Subcutaneous abdominal adipose tissue (tissue), 5 donors: ENCODE data around the gene ZNF497.

Source experiments
- H3K27ac ChIP-seq: one replicate; pipeline ENCODE4 v1.7.0; 2013; ENCODE audit warnings: low read depth, mild to moderate bottlenecking, inconsistent platforms, low read length, moderate library complexity
- H3K27me3 ChIP-seq, 5 donors: one replicate each; pipeline ENCODE4 v1.7.0; 2013; ENCODE audit warnings: low read length in 5 of 5, inconsistent platforms in 1 of 5; ENCODE audit not compliant: control insufficient read depth in 5 of 5, insufficient read depth in 4 of 5
- H3K36me3 ChIP-seq, 5 donors: one replicate each; pipeline ENCODE4 v1.7.0; 2013; ENCODE audit warnings: low read length in 5 of 5; ENCODE audit not compliant: control insufficient read depth in 5 of 5, insufficient read depth in 5 of 5
- H3K4me1 ChIP-seq, 5 donors: one replicate each; pipeline ENCODE4 v1.7.0; 2013; ENCODE audit warnings: low read length in 5 of 5, mild to moderate bottlenecking in 3 of 5, moderate library complexity in 1 of 5; ENCODE audit not compliant: control insufficient read depth in 5 of 5, insufficient read depth in 5 of 5
- H3K4me3 ChIP-seq, 5 donors: one replicate each; pipeline ENCODE4 v1.7.0; 2013; ENCODE audit warnings: low read length in 5 of 5, low read depth in 1 of 5
- H3K9ac ChIP-seq, 5 donors: one replicate each; pipeline ENCODE4 v1.7.0; 2013; ENCODE audit warnings: low read length in 5 of 5, mild to moderate bottlenecking in 4 of 5, moderate library complexity in 3 of 5
- H3K9me3 ChIP-seq, 5 donors: one replicate each; pipeline ENCODE4 v1.7.0; 2013; ENCODE audit warnings: low read length in 5 of 5; ENCODE audit not compliant: control insufficient read depth in 5 of 5
- donor health status: healthy.
- donor health status: healthy.
- donor health status: healthy.
- donor health status: healthy.
- donor health status: healthy.

ZNF497 gene

DNA sequence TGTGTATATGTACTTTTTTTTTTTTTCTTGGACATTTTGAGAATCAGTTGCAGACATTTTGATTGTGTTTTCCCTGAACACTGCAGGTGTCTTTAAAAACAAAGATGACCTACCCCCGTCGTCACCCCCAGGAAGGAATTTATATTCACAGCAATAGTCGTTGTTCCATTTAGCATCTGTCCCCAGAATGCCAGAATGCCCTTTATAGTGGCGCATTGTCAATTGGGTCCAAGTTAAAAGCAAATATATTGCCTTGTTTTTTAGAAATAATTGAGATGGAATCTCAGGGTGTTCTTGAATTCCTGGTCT is 31.1 kb upstream of the ZNF497 start:
- H3K4me3 ChIP-seq = no peak overlapping the region
- no peak overlapping the region for H3K27ac ChIP-seq
- H3K4me1 ChIP-seq = peaks cover 0 to 9% (median 4%) of the 10 kb centered on the region in 5 donors
- H3K9me3 ChIP-seq = no peaks in the 10 kb centered on the region
- H3K27me3 ChIP-seq = peaks cover 20 to 30% (median 26%) of the 10 kb centered on the region in 5 donors
- peaks cover 6 to 55% (median 42%) of the 10 kb centered on the region in 5 donors for H3K36me3 ChIP-seq
- H3K9ac ChIP-seq = no peak overlapping the region

DNA sequence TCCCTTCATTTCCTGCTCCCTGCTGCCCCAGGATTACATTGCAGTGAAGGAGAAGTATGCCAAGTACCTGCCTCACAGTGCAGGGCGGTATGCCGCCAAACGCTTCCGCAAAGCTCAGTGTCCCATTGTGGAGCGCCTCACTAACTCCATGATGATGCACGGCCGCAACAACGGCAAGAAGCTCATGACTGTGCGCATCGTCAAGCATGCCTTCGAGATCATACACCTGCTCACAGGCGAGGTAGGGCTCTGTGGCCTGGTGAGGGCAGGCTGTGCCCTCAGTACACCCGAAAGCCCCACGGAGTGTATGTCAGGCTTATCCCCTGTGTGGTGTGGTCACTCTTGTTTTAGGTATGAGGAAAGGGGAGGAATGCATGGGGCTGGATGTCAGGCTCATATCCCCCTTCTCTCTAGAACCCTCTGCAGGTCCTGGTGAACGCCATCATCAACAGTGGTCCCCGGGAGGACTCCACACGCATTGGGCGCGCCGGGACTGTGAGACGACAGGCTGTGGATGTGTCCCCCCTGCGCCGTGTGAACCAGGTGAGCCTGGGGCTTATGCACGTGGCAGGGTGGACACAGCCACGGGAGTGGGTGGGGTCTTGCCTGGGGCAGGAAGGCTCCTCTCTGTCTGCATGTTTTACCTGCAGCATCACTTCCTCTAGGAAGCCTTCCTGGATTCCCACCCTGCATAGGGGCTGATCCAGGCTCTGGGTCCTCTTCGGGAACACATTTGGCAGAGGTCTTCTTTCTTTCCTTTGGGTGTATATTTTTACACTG is 30.6 kb upstream of the ZNF497 start:
- H3K4me1 ChIP-seq = peaks cover 0 to 13% (median 7%) of the 10 kb centered on the region in 5 donors
- H3K9ac ChIP-seq = no peak overlapping the region
- H3K27me3 ChIP-seq = peaks cover 20 to 27% (median 23%) of the 10 kb centered on the region in 5 donors
- peaks cover 6 to 59% (median 44%) of the 10 kb centered on the region in 5 donors for H3K36me3 ChIP-seq
- H3K4me3 ChIP-seq = no peak overlapping the region
- no peak overlapping the region for H3K27ac ChIP-seq
- H3K9me3 ChIP-seq = no peaks in the 10 kb centered on the region

DNA sequence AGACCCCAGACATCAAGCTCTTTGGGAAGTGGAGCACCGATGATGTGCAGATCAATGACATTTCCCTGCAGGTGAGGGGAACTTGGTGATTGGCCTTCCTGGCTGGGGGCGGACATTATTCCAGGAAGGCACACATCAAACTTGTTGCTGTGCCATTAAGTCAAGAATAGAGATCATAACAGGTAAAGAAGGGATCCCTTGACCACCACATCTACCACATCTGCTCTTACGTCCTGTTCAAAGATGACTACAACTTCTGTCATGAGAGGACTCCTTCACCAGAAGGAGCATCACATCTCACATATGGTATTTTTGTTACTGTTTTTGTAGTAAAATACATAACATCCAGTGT is 25.6 kb upstream of the ZNF497 start:
- H3K4me1 ChIP-seq = peaks cover 9 to 34% (median 25%) of the 10 kb centered on the region in 5 donors
- H3K9me3 ChIP-seq = no peaks in the 10 kb centered on the region
- H3K4me3 ChIP-seq = peak overlapping the region; percentile 73 to 87 (median 85)
- H3K36me3 ChIP-seq = peaks cover 6 to 40% (median 23%) of the 10 kb centered on the region in 5 donors
- no peak overlapping the region for H3K27ac ChIP-seq
- no peaks in the 10 kb centered on the region for H3K27me3 ChIP-seq
- H3K9ac ChIP-seq = peak overlapping the region in 3 of 5 donors; percentile 72 to 90 (median 85)

DNA sequence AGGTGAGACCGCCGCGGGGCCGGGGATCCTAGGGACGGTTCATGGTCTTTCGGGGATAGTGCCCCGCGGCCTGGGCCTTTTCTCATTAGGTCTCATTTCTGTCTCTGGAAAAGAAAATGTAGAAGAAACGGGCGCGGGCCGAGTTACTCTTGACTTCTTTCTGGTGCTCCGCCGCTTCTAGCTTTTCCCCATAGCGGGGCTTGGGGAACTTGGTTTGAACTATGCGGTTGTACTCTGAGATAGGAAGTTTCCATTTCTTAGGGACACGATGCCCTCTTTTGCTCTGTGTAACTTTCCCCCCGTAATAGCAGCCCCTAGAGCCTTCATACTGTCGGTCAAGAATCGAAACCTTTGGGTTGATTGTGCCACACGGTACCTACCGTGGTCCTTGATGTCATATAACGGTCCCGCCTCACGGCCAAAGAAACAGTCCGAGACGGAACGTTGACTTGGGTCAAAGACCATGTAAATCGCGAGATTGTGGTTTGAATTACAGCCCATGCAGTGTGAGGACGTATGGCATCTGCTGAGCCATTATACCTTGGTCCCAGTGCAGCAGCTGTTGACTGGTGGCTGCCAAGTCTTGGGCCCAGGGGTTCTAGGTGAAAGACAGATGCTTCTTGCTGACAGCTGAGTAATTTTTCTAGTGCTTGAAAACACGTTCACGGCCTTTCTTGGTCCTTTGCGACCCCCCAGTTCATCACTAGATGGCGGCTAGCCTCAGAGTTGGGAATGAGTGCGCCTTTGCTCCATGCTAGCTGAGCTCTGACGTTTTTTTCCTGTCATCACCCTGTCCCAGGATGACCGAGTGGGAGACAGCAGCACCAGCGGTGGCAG is 25.0 kb upstream of the ZNF497 start:
- H3K4me1 ChIP-seq = peaks cover 9 to 34% (median 25%) of the 10 kb centered on the region in 5 donors
- H3K9me3 ChIP-seq = no peaks in the 10 kb centered on the region
- H3K27ac ChIP-seq = peak overlapping the region; percentile 92

DNA sequence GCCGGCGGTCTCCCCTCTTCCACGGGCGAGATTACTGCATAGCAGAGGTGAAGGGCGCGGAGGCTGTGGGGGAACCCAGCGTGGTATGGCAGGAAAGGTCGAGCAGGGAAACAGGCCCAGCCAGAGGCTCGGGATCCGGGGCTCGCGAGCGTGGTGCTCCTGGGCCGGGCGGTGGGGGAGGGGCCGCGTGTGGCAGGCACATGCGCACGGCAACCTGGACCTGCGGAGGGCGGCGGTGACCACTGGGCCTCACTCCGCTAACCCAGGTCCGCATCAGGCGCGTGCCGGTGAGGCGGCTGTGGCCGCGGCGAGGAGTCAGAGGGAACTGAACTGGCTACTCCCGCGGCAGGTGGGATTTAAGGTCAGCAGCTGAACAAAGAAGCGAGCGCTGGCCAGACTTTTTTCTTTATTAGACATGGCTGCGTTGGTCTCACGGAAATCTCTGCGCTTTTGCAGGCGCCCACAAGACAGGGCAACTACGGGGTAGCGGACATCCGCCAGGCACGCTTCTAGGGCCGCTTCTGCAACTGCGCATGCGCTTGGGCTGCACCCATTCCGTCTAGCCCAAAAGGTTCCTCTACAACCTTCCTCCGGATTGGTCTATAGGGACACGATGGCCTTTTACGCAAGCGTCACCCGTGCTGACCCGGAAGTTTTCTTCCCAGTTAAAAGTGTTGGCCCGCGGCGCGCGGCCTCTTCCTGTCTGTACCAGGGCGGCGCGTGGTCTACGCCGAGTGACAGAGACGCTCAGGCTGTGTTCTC is 24.2 kb upstream of the ZNF497 start, which contains the start of gene RPS5:
Gene RPS5, plus strand, starts transcription at position 694 of the 762 bp plus-strand sequence. CDS start 869 bp downstream, outside the sequence.
- Histone ChIP-seq H3K27ac (peak within 1 kb of the TSS; percentile 92), H3K9ac (peak within 1 kb of the TSS; percentile 63 to 90 (median 78)), H3K4me1 (peaks cover 9 to 40% (median 30%) of the 10 kb centered on the region in 5 donors), H3K4me3 (peak within 1 kb of the TSS; percentile 73 to 87 (median 85)), H3K36me3 (peaks cover 6 to 27% (median 17%) of the 10 kb centered on the region in 5 donors), H3K27me3 (no peaks in the 10 kb centered on the region), H3K9me3 (no peaks in the 10 kb centered on the region)

More for the DNA sequence above, 25.0 kb upstream of the ZNF497 start:
- peak overlapping the region; percentile 40 to 90 (median 78) for H3K9ac ChIP-seq
- H3K4me3 ChIP-seq = peak overlapping the region; percentile 73 to 87 (median 85)
- peaks cover 6 to 34% (median 17%) of the 10 kb centered on the region in 5 donors for H3K36me3 ChIP-seq
- H3K27me3 ChIP-seq = no peaks in the 10 kb centered on the region

DNA sequence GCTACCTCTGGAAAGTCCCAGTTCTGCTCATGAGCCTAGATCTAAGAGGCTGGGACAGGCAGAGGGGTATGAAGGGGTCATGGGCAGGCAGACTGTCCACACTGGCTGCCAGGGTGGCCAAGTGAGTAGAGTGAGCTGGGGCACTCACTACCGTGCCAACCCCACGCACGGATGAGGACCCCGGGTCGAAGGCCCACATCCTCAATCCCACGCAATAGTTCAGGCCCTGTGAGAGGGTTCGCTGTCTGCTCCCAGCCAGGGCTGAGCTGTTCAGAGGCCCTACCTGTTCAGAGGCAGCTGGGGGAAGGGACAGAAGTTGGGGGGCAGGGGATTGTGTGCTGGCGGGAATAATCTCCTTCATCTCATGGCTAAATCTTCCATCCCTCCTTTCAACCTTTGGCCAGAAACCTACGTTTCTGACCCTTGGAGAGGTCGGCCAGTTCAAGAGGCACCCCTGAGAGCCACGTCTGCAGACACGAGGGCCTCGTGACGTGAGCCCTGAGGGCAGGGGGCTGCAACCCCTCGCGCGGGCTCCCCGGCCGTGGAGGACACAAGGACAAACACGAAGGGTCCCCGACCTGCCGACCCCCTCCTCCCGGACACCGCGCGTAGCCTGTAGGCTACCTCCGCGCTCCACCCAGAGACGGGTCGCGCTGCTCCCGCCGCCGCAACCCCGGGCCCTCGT is 23.5 kb upstream of the ZNF497 start:
- Histone ChIP-seq H3K4me3 (peak overlapping the region; percentile 69 to 87 (median 77)), H3K27me3 (no peaks in the 10 kb centered on the region), H3K27ac (peak overlapping the region; percentile 92), H3K36me3 (peaks cover 6 to 20% (median 14%) of the 10 kb centered on the region in 5 donors), H3K9ac (peak overlapping the region; percentile 63 to 90 (median 78)), H3K9me3 (no peaks in the 10 kb centered on the region), H3K4me1 (peaks cover 9 to 46% (median 36%) of the 10 kb centered on the region in 5 donors)

DNA sequence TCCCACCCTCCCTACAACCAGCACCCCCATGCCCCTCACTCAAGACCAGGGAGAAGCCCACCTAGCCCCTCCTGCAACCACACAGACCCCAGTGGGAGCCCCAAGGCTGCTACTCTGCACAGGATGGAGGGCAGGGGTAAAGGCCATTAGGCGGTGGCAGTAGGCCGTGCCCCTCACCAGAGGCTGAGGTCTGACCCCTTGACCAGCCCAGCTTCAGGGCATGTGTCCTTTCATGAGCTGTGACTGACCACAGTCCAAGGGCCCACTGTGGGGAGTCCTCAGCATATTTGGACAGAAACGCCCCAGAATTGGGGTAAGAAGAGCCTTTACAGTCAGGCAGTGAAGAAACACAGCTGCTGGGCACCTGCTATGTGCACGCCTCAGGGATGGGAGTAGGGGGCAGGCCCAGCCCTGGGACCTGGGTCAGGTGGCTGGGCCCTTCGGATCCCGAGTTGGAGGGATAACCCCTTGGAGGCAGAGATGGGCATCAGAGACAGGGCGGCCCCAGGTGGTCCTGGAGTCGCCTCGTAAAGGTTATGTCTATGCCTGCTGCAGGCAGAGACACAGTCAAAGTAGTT is 22.9 kb upstream of the ZNF497 start:
- H3K9me3 ChIP-seq = no peaks in the 10 kb centered on the region
- peak overlapping the region; percentile 69 to 87 (median 77) for H3K4me3 ChIP-seq
- peak overlapping the region in 4 of 5 donors; percentile 72 to 90 (median 82) for H3K9ac ChIP-seq
- peaks cover 3 to 15% (median 8%) of the 10 kb centered on the region in 5 donors for H3K36me3 ChIP-seq
- H3K4me1 ChIP-seq = peaks cover 9 to 45% (median 38%) of the 10 kb centered on the region in 5 donors
- H3K27me3 ChIP-seq = no peaks in the 10 kb centered on the region
- peak overlapping the region; percentile 92 for H3K27ac ChIP-seq

DNA sequence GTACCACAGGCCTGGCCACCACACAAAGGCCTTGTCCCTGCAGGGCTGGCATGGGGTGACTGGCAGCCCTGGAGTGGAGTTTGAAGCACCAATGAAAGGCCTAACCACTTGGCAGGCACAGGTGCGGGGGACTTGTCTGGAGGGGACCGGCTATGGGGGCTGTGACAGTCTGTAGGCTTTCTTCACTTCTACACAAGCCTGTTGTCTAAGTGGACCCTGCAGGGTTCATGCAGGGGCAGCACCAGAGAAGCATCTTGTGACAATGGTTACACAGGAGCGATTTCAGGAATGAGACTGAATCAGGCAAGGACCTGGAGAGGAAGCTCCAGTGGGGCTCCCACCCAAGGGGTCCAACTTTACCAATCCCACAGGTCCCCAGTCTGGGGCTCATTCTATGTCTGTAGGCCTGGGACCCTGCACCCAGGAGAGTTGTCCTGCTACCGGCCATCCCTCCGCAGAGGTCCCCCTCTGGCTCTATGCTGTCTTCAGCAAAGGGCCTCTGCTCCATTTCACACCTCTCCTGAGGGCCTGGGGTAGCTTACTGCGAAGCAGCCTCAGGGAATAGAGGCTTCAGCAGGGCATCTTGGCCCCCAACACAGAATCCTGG is 20.5 kb upstream of the ZNF497 start:
- Histone ChIP-seq H3K9ac (no peak overlapping the region), H3K9me3 (no peaks in the 10 kb centered on the region), H3K36me3 (peaks cover 0 to 2% (median under 1%) of the 10 kb centered on the region in 5 donors), H3K27ac (no peak overlapping the region), H3K4me1 (peaks cover 16 to 52% (median 46%) of the 10 kb centered on the region in 5 donors), H3K4me3 (no peak overlapping the region), H3K27me3 (no peaks in the 10 kb centered on the region)
